Thyroid gland (tissue), 4 donors: ENCODE data around the gene SAP30BP.

Source experiments
- POLR2A ChIP-seq, 2 donors: fragments of 450-650 bp; IDR thresholded peaks; one replicate each; pipeline ENCODE4 v1.6.1; 2017; ENCODE audit warnings: antibody characterized with exemption in 2 of 2, mild to moderate bottlenecking in 2 of 2, moderate library complexity in 1 of 2
- TF ChIP-seq, protein P1 (sequence below), 6 experiments: fragments of 200-600 bp in 3 of 6; fragments of 450-650 bp in 3 of 6; sonication (generic) in 3 of 6; IDR thresholded peaks; one replicate each; pipeline ENCODE4 v1.5.1; 2016 to 2019; ENCODE audit warnings: antibody characterized with exemption in 6 of 6, mild to moderate bottlenecking in 2 of 6, inconsistent platforms in 1 of 6, moderate library complexity in 1 of 6

DNA sequence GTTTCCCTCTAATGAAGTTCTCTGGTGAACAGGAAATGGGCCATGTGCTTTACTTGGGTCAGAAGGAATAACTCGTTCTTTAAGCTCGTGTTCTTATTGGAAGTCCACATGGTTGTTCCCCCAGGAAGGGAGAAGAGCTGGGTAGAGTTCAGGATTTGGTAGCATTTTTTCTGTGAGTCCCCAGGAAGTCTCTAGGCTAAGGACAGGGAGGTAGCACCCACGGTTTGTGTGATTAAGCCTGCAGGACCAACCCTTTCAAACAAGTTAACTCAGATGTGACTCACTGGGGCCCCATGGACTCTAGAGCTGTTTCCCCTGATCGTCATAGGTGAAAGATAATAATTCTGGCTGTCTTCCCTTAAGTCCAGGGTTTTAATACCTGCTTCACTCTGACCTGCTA lies 16.4 kb downstream of the SAP30BP start:
- TF ChIP-seq, protein P1, sequence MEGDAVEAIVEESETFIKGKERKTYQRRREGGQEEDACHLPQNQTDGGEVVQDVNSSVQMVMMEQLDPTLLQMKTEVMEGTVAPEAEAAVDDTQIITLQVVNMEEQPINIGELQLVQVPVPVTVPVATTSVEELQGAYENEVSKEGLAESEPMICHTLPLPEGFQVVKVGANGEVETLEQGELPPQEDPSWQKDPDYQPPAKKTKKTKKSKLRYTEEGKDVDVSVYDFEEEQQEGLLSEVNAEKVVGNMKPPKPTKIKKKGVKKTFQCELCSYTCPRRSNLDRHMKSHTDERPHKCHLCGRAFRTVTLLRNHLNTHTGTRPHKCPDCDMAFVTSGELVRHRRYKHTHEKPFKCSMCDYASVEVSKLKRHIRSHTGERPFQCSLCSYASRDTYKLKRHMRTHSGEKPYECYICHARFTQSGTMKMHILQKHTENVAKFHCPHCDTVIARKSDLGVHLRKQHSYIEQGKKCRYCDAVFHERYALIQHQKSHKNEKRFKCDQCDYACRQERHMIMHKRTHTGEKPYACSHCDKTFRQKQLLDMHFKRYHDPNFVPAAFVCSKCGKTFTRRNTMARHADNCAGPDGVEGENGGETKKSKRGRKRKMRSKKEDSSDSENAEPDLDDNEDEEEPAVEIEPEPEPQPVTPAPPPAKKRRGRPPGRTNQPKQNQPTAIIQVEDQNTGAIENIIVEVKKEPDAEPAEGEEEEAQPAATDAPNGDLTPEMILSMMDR (IDR thresholded peaks at IDR 0.05), result no peak
- TF ChIP-seq POLR2A (IDR thresholded peaks at IDR 0.05), result no peak
